ENCODE data around the gene CPVL. TPM values are rescaled to one million over a fixed set of nuclear protein-coding genes. Genes with fewer than 3 reads are reported as not detected.

The CPVL gene
- total RNA-seq, 1 experiment from 2014 or later, result 10.3 TPM

DNA sequence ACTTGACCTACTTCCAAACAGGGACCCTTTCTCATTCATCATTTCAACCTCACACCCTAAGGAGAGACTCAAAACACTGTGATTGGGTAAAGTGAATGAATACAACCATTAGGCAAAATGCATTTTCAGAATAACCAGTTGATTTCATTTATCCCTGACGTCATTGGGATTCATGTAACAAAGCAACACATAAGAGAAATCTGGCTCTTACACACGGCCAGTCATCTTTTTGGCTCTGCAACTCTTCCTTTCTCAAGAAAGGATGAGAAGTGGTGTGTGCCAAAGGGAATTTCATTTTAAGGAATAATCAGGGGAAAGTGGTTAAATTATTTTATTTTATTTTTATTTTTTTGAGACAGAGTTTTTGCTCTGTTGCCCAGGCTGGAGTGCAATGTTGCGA lies 83.1 kb downstream of the CPVL start:
- CTCF ChIA-PET, result no interaction called here
- H3K36me3 ChIP-seq (ENCODE audit: control insufficient read depth in 1 of 2, insufficient read depth in 2 of 2, low read length in 2 of 2), result no peaks in the 10 kb centered on the region
- RAD21 ChIA-PET (ENCODE audit: low non-redundant PET in 1 of 2, low total read pairs in 2 of 2, uncharacterized antibody in 2 of 2, unreplicated experiment in 2 of 2), result no interaction called here
- no peaks in the 10 kb centered on the region for H3K9me2 ChIP-seq (ENCODE audit: insufficient read depth)
- intact Hi-C loops (cut with micrococcal nuclease), result no loop called here
- no peaks in the 10 kb centered on the region for H3K79me2 ChIP-seq (ENCODE audit: insufficient read depth, low read length)
- H3K9ac ChIP-seq (ENCODE audit: low read length), result no peak overlapping the region
- H2AFZ ChIP-seq (ENCODE audit: low read depth, low read length, poor library complexity, severe bottlenecking), result no peak overlapping the region
- DNase-seq (ENCODE audit: low read depth, low spot score) (no peak), ATAC-seq (no peak)
- H4K20me1 ChIP-seq (ENCODE audit: insufficient read depth), result no peaks in the 10 kb centered on the region
- no peaks in the 10 kb centered on the region for H3K9me3 ChIP-seq (ENCODE audit: control insufficient read depth in 1 of 2, insufficient read depth in 1 of 2, low read depth in 1 of 2, low read length in 2 of 2)
- H3K4me1 ChIP-seq (ENCODE audit: control insufficient read depth in 1 of 2, insufficient read depth in 2 of 2, low read length in 2 of 2), result no peaks in the 10 kb centered on the region
- no peaks in the 10 kb centered on the region for H3K27me3 ChIP-seq (ENCODE audit: insufficient read depth, low read length)
- POLR2A ChIA-PET, result no interaction called here
- TF ChIP-seq SRF (IDR thresholded peaks at IDR 0.05; ENCODE audit: low read depth), result no peak
- TF ChIP-seq, protein P1, sequence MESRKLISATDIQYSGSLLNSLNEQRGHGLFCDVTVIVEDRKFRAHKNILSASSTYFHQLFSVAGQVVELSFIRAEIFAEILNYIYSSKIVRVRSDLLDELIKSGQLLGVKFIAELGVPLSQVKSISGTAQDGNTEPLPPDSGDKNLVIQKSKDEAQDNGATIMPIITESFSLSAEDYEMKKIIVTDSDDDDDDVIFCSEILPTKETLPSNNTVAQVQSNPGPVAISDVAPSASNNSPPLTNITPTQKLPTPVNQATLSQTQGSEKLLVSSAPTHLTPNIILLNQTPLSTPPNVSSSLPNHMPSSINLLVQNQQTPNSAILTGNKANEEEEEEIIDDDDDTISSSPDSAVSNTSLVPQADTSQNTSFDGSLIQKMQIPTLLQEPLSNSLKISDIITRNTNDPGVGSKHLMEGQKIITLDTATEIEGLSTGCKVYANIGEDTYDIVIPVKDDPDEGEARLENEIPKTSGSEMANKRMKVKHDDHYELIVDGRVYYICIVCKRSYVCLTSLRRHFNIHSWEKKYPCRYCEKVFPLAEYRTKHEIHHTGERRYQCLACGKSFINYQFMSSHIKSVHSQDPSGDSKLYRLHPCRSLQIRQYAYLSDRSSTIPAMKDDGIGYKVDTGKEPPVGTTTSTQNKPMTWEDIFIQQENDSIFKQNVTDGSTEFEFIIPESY (IDR thresholded peaks at IDR 0.05; ENCODE audit: extremely low read depth, insufficient replicate concordance, low read length), result no peak
- no peak for TF ChIP-seq ZNF274 (IDR thresholded peaks at IDR 0.05; ENCODE audit: low read depth, low read length)
- no peak for TF ChIP-seq POLR2AphosphoS5 (IDR thresholded peaks at IDR 0.05; ENCODE audit: low read depth, low read length)
- no peak for TF ChIP-seq TCF7L2 (IDR thresholded peaks at IDR 0.05; ENCODE audit: borderline replicate concordance, extremely low read depth, insufficient read depth, insufficient read length)
- TF ChIP-seq CEBPB (IDR thresholded peaks at IDR 0.05; ENCODE audit: low read depth), result no peak
- no peak for TF ChIP-seq REST (IDR thresholded peaks at IDR 0.05; ENCODE audit: low read depth)
- no peak for TF ChIP-seq RAD21 (IDR thresholded peaks at IDR 0.05; ENCODE audit: low read depth)
- TF ChIP-seq, protein P2, sequence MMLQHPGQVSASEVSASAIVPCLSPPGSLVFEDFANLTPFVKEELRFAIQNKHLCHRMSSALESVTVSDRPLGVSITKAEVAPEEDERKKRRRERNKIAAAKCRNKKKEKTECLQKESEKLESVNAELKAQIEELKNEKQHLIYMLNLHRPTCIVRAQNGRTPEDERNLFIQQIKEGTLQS (IDR thresholded peaks at IDR 0.05), result no peak
- H3K4me3 ChIP-seq (replicated peaks in 1 of 2; ENCODE audit: low read depth in 1 of 2, low read length in 2 of 2), result no peak overlapping the region
- H3K27ac ChIP-seq (ENCODE audit: low read depth, low read length), result no peak overlapping the region
- no TSS peak for BruUV-seq (replicated peaks)
- H3K4me2 ChIP-seq (ENCODE audit: low read length), result no peak overlapping the region
